ENCODE measurements around the gene CAMKK1. TPM values are rescaled to one million over a fixed set of nuclear protein-coding genes. Genes with fewer than 3 reads are reported as not detected.

The CAMKK1 gene
- total and polyA plus RNA-seq, 2 of the 4 experiments (the other 2 are of a cell fraction), result 4.1 to 8.2 TPM

- Histone ChIP-seq H3K36me3 (ENCODE audit: control insufficient read depth, insufficient read depth, low read length) (peaks cover 7% of the 10 kb centered on the region; the same call in 1 of the 2 replicates), H3K56ac (ENCODE audit: extremely low read depth, insufficient read depth, low read length) (no peak overlapping the region)
Observed at GRCh38 chr17:3886776-3887175, 6.1 kb downstream of the CAMKK1 start.

More at GRCh38 chr17:3886776-3887175, 6.1 kb downstream of the CAMKK1 start:
- no peak overlapping the region for H3K4me3 ChIP-seq (ENCODE audit: insufficient read depth, low read depth, low read length)
- ATAC-seq (ENCODE audit: low read depth) (no peak), DNase-seq (no peak)
- no TSS peak for BruUV-seq (replicated peaks)
- H3K4ac ChIP-seq (ENCODE audit: low read depth, low read length), result peak overlapping the region; percentile 81
- no peak overlapping the region for H4K8ac ChIP-seq (ENCODE audit: low read depth in 2 of 2, low read length in 2 of 2)
- ChIA-PET POLR2A (ENCODE audit: unreplicated experiment) (no interaction called here), CTCF (no interaction called here)
- peak overlapping the region; percentile 48; the same call in 1 of the 2 replicates for H3K14ac ChIP-seq (replicated peaks; ENCODE audit: low read depth, low read length)
- peaks cover 15% of the 10 kb centered on the region for H3K9me1 ChIP-seq (ENCODE audit: insufficient read depth, low read length)
- H3K79me1 ChIP-seq (ENCODE audit: low read depth in 1 of 2, low read length in 2 of 2), result peaks cover 14 to 53% of the 10 kb centered on the region in 2 experiments; a peak in 3 of 4 replicates
- H3K9ac ChIP-seq (ENCODE audit: low read depth, low read length), result no peak overlapping the region
- H2AK9ac ChIP-seq (replicated peaks; ENCODE audit: low read depth, low read length, poor library complexity), result peak overlapping the region; percentile 37
- TF ChIP-seq USF2 (IDR thresholded peaks at IDR 0.05; ENCODE audit: low read depth, low read length) (no peak), NFE2L2 (IDR thresholded peaks at IDR 0.05; ENCODE audit: low read depth, low read length) (no peak), FOS (IDR thresholded peaks at IDR 0.05; ENCODE audit: low read depth, low read length) (no peak), CHD1 (IDR thresholded peaks at IDR 0.05; ENCODE audit: low read depth, low read length) (no peak), POLR2A (IDR thresholded peaks at IDR 0.05; ENCODE audit: low read depth, low read length) (no peak), CEBPB (IDR thresholded peaks at IDR 0.05; ENCODE audit: low read depth, low read length) (no peak), RAD21 (IDR thresholded peaks at IDR 0.05; ENCODE audit: low read length) (no peak), MAFK (IDR thresholded peaks at IDR 0.05; ENCODE audit: low read depth, low read length) (no peak), MAZ (IDR thresholded peaks at IDR 0.05; ENCODE audit: borderline replicate concordance, low read depth, low read length) (no peak), SMC3 (IDR thresholded peaks at IDR 0.05; ENCODE audit: low read depth, low read length) (no peak), BHLHE40 (IDR thresholded peaks at IDR 0.05; ENCODE audit: low read depth, low read length) (no peak), MXI1 (IDR thresholded peaks at IDR 0.05; ENCODE audit: borderline replicate concordance, low read depth, low read length) (no peak), ELK1 (IDR thresholded peaks at IDR 0.05; ENCODE audit: borderline replicate concordance, low read depth, low read length) (no peak), CTCF (conservative IDR thresholded peaks at IDR 0.05; ENCODE audit: low read depth, low read length) (no peak), RFX5 (IDR thresholded peaks at IDR 0.05; ENCODE audit: low read depth, low read length) (no peak), RCOR1 (IDR thresholded peaks at IDR 0.05; ENCODE audit: insufficient replicate concordance, low read length) (no peak)
- H2BK120ac ChIP-seq (ENCODE audit: low read depth, low read length), result no peak overlapping the region; the same call in 1 of the 2 replicates
- no peak overlapping the region for H2BK5ac ChIP-seq (ENCODE audit: low read depth, low read length, poor library complexity, severe bottlenecking)
- H4K5ac ChIP-seq (ENCODE audit: low read depth, low read length), result no peak overlapping the region
- in situ Hi-C loops (cut with MboI; ENCODE audit: low sequenced_read_pairs) (no loop called here), dilution Hi-C loops (cut with HindIII; ENCODE audit: low sequenced_read_pairs, unreplicated experiment) (no loop called here), intact Hi-C loops (cut with micrococcal nuclease) (no loop called here)
- H3K4me2 ChIP-seq (ENCODE audit: low read depth, low read length), result no peak overlapping the region
- H3K4me1 ChIP-seq (ENCODE audit: control insufficient read depth, insufficient read depth, low read length), result peaks cover 43% of the 10 kb centered on the region
- H4K20me1 ChIP-seq (ENCODE audit: insufficient read depth, low read length), result peaks cover 2% of the 10 kb centered on the region; the same call in 1 of the 2 replicates
- no peaks in the 10 kb centered on the region for H3K9me3 ChIP-seq (ENCODE audit: control insufficient read depth, insufficient read depth, low read length)
- H3K27me3 ChIP-seq (ENCODE audit: control insufficient read depth, insufficient read depth, low read length), result no peaks in the 10 kb centered on the region
- H3K27ac ChIP-seq (ENCODE audit: insufficient read depth, low read length), result no peak overlapping the region
- peak overlapping the region; percentile 56 for H2AK5ac ChIP-seq (ENCODE audit: low read depth, low read length)
- WGBS, 2 experiments (ENCODE audit: extremely low coverage in 2 of 2, insufficient read length in 1 of 2), result no CpG with 5 or more reads among the region's 10 CpGs
- no peak overlapping the region; the same call in 1 of the 2 replicates for H2BK20ac ChIP-seq (ENCODE audit: low read depth, low read length)
- no peak overlapping the region for H2BK15ac ChIP-seq (ENCODE audit: low read depth, low read length)
- H3K18ac ChIP-seq (ENCODE audit: low read depth, low read length), result no peak overlapping the region
- H4K91ac ChIP-seq (ENCODE audit: insufficient read depth, low read depth, low read length), result no peak overlapping the region
- no peak overlapping the region for H3K23ac ChIP-seq (ENCODE audit: low read depth, low read length)
- no peak overlapping the region for H2AFZ ChIP-seq (replicated peaks; ENCODE audit: low read length, poor library complexity)
